Measurements from ENCODE around the gene DGCR6.
"Not testable (repeated sequence)": the region's sequence is repeated elsewhere in the genome, so short reads cannot be mapped to it uniquely, and the experiment has no call there.

The DGCR6 gene

DNA sequence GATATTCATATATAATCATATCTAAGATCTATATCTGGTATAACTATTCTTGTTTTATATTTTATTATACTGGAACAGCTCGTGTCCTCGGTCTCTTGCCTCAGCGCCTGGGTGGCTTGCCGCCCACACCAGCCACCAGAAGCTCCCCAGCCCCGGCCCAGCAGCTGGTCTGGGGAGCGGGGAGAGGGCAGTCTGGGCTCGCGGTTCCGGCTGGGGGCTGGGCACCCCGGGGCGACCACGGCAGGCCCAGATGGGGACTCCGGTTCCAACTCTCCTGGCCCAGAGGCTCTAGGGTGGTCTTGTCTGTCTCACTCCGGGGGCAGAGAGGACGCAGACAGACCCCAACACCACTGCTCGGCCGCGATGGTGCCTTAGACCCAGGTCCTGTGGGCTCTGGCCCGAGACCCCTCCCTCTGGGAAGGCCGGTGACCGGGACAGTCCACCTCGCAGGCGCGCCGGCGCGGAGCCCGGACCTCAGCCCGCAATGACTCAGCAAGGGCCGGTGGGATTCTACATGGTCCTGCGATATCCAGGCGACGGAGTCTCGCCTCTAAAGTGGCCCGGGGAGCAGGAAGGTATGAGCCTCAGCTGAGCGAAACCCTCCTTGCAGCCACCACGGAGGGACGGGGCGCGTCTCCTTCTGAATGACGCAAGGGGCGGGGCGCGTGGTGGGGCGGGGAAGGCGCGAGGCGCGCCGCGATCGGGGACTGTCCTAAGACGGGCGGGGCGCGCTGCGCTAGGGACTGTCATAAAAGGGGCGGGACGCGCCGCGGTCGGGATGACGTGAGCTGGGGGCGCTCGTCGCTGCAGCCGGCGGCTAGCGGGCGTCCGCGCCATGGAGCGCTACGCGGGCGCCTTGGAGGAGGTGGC is at the start of gene DGCR6:
TSS of gene DGCR6 (plus strand) at position 781 of the 870 bp plus-strand sequence. CDS start at position 836, 55 bp downstream.
- Histone ChIP-seq H3K27ac (no peak within 1 kb of the TSS), H3K9me3 (no peaks in the 10 kb centered on the region), H3K4me1 (ENCODE audit: control insufficient read depth in 1 of 2, insufficient read depth in 1 of 2, low read depth in 1 of 2, low read length in 1 of 2) (no peaks in the 10 kb centered on the region), H3K27me3 (no peaks in the 10 kb centered on the region), H3K36me3 (no peaks in the 10 kb centered on the region), H3K4me3 (ENCODE audit: low read depth in 1 of 2, low read length in 1 of 2) (no peak within 1 kb of the TSS)
- TF ChIP-seq, protein P1, sequence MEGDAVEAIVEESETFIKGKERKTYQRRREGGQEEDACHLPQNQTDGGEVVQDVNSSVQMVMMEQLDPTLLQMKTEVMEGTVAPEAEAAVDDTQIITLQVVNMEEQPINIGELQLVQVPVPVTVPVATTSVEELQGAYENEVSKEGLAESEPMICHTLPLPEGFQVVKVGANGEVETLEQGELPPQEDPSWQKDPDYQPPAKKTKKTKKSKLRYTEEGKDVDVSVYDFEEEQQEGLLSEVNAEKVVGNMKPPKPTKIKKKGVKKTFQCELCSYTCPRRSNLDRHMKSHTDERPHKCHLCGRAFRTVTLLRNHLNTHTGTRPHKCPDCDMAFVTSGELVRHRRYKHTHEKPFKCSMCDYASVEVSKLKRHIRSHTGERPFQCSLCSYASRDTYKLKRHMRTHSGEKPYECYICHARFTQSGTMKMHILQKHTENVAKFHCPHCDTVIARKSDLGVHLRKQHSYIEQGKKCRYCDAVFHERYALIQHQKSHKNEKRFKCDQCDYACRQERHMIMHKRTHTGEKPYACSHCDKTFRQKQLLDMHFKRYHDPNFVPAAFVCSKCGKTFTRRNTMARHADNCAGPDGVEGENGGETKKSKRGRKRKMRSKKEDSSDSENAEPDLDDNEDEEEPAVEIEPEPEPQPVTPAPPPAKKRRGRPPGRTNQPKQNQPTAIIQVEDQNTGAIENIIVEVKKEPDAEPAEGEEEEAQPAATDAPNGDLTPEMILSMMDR (IDR thresholded peaks at IDR 0.05) = no peak

DNA sequence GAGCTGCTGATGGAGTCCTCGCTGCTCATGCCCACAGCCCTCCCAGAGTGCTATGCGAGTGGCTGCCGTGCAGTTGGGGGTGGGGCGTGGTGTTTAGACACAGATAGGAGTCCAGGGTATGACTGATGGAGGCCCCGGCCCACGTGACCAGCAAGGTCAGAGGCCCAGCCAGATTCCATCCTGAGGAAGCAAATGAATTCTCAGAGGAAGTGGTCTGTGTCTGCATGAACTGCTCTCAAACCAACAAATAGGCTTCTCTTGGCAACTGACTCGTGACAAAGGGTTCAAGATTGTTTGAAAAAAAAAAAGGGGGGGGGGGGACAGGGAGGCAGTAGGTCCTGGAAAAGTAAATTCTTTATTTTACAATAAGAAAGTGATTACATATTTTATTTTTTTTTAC is 46.8 kb upstream of the DGCR6 start:
- not testable (repeated sequence) for H3K36me3 ChIP-seq; H3K9me3 ChIP-seq; H3K4me3 ChIP-seq (ENCODE audit: low read depth in 1 of 2, low read length in 1 of 2); H3K27me3 ChIP-seq; H3K4me1 ChIP-seq (ENCODE audit: control insufficient read depth in 1 of 2, insufficient read depth in 1 of 2, low read depth in 1 of 2, low read length in 1 of 2); H3K27ac ChIP-seq

DNA sequence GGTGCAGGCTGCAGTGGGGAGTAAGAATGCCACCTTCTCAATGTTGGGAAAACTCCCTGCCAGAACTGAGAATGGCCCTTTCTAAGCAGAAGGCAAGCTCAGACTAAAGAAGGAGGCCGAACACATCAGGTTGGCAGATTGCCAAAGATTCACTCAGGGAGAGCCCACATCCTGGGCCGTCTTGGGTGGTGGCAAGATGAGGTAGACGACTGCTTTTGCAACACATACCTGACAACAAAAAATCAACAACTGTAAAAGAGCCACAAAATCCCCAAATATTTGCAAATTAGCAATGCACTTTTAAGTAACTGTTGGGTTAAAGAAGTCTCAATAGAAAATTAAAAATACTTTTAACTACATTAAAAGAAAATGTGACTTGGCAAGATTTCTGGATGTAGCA is 24.9 kb upstream of the DGCR6 start:
- H3K27ac ChIP-seq; H3K36me3 ChIP-seq; H3K27me3 ChIP-seq; H3K9me3 ChIP-seq; H3K4me1 ChIP-seq (ENCODE audit: control insufficient read depth in 1 of 2, insufficient read depth in 1 of 2, low read depth in 1 of 2, low read length in 1 of 2); H3K4me3 ChIP-seq (ENCODE audit: low read depth in 1 of 2, low read length in 1 of 2): not testable (repeated sequence)

DNA sequence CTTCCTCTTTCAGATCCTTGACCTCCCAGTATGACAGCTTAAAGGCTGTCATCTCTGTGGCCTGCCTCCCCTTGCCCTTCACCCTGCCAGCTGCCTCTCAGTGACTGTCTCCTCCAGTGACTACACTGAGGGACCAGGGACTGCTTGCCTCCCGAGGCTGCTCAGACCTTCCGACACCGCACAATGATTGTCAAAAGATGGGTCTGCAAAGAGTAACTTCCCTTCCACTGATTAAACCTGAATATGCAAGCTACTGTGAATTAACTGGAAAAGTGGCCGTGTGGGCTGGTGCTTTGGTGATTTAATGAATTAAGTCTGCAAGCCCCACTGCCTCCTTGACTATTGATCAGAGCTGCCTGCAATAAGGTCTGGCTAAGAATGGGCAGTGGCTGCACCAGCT is 21.7 kb upstream of the DGCR6 start:
- not testable (repeated sequence) for H3K27ac ChIP-seq; H3K27me3 ChIP-seq; H3K36me3 ChIP-seq; H3K4me1 ChIP-seq (ENCODE audit: control insufficient read depth in 1 of 2, insufficient read depth in 1 of 2, low read depth in 1 of 2, low read length in 1 of 2); H3K9me3 ChIP-seq; H3K4me3 ChIP-seq (ENCODE audit: low read depth in 1 of 2, low read length in 1 of 2)

DNA sequence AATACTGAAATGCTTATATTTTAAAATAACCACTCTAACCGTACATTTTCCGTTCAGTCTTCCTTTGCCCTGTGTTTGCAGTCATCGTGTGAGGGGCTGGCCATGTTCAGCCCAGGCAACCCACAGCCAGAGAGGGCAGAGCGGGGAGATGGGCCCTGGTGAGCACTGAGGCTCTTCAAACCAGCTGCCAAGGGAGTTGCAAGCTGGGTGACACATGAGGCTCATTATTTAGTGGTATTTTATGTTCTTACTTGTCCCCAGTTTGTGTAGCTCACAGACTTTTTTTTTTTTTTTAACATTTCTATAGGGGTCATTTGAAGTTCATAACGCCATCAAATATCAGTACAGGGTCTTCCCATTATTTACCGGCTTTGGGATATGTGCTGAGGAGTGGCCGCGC is 18.0 kb upstream of the DGCR6 start:
- TF ChIP-seq, protein P1 (IDR thresholded peaks at IDR 0.05) = no peak
- Histone ChIP-seq H3K9me3 (no peaks in the 10 kb centered on the region), H3K4me3 (ENCODE audit: low read depth in 1 of 2, low read length in 1 of 2) (no peak overlapping the region), H3K4me1 (ENCODE audit: control insufficient read depth in 1 of 2, insufficient read depth in 1 of 2, low read depth in 1 of 2, low read length in 1 of 2) (no peaks in the 10 kb centered on the region), H3K27me3 (no peaks in the 10 kb centered on the region), H3K27ac (no peak overlapping the region), H3K36me3 (no peaks in the 10 kb centered on the region)

DNA sequence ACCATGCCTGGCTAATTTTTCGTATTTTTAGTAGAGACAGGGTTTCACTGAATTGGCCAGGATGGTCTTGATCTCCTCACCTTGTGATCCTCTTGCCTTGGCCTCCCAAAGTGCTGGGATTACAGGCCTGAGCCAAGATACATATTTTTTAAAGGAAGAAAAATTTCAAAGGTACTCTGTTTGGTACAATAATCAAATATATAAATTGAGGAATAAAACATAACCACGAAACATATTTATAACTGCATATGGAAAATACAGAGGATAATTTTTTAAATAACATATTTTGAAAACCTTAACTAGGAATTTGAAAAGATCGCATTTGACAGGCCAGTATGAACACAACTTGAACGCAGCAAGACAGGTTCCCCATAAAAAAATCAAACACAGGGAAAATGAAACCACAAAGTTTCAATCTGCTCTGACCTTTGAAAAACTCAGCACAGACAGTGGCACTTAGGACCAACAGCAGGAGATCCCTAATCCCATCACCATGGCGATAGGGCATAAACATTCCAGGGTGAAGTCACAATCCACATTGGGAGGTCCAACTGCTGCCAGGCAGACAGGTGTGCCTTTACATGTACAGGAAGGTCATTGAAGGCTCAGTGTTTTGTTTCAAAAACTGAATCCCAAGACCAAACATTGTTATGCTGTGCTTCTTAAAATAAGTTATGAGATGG is 15.5 kb upstream of the DGCR6 start:
- H3K4me1 ChIP-seq (ENCODE audit: control insufficient read depth in 1 of 2, insufficient read depth in 1 of 2, low read depth in 1 of 2, low read length in 1 of 2); H3K4me3 ChIP-seq (ENCODE audit: low read depth in 1 of 2, low read length in 1 of 2); H3K9me3 ChIP-seq; H3K36me3 ChIP-seq; H3K27ac ChIP-seq; H3K27me3 ChIP-seq: not testable (repeated sequence)

DNA sequence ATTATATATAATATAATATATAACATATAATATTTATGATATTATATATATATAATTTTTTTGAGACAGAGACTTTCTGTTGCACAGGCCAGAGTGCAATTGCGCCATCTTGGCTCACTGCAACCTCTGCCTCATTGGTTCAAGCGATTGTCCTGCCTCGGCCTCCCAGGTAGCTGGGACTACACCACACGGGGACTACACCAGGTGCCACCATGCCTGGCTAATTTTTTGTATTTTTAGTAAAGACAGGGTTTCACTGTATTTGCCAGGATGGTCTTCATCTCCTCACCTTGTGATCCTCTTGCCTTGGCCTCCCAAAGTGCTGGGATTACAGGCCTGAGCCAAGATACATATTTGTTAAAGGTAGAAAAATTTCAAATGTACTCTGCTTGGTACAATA is 12.3 kb upstream of the DGCR6 start:
- H3K27ac ChIP-seq; H3K36me3 ChIP-seq; H3K9me3 ChIP-seq; H3K27me3 ChIP-seq; H3K4me3 ChIP-seq (ENCODE audit: low read depth in 1 of 2, low read length in 1 of 2); H3K4me1 ChIP-seq (ENCODE audit: control insufficient read depth in 1 of 2, insufficient read depth in 1 of 2, low read depth in 1 of 2, low read length in 1 of 2): not testable (repeated sequence)

DNA sequence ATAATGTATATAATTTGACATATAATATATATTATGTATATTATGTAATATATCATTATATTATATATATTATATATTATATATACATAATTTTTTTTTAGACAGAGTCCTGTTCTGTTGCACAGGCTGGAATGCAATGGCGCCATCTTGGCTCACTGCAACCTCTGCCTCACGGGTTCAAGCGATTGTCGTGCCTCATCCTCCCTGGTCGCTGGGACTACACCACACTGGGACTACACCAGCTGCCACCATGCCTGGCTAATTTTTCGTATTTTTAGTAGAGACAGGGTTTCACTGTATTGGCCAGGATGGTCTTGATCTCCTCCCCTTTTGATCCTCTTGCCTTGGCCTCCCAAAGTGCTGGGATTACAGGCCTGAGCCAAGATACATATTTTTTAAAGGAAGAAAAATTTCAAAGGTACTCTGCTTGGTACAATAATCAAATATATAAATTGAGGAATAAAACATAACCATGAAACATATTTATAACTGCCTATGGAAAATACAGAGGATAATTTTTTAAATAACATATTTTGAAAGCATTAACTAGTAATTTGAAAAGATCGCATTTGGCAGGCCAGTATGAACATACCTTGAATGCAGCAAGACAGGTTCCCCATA is 10.0 kb upstream of the DGCR6 start:
- not testable (repeated sequence) for H3K36me3 ChIP-seq; H3K4me3 ChIP-seq (ENCODE audit: low read depth in 1 of 2, low read length in 1 of 2); H3K27ac ChIP-seq; H3K27me3 ChIP-seq; H3K4me1 ChIP-seq (ENCODE audit: control insufficient read depth in 1 of 2, insufficient read depth in 1 of 2, low read depth in 1 of 2, low read length in 1 of 2); H3K9me3 ChIP-seq

DNA sequence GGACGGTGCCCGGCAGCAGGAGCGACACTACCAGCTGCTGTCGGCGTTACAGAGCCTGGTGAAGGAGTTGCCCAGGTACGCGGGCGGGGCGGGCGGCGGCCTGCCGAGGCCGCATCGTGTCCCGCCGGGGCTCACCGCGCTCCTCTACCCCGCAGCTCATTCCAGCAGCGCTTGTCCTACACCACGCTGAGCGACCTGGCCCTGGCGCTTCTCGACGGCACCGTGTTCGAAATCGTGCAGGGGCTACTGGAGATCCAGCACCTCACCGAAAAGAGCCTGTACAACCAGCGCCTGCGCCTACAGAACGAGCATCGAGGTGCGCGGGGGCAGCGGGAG is 258 bp downstream of the DGCR6 start:
- H3K4me1 ChIP-seq (ENCODE audit: control insufficient read depth in 1 of 2, insufficient read depth in 1 of 2, low read depth in 1 of 2, low read length in 1 of 2); H3K27me3 ChIP-seq; H3K27ac ChIP-seq; H3K9me3 ChIP-seq; H3K4me3 ChIP-seq (ENCODE audit: low read depth in 1 of 2, low read length in 1 of 2); H3K36me3 ChIP-seq: not testable (repeated sequence)

All from neutrophil (primary cell).